Esophagus squamous epithelium (tissue), 5 donors: ENCODE data around the gene PRKCB. TPM values are rescaled to one million over a fixed set of nuclear protein-coding genes. Genes with fewer than 3 reads are reported as not detected.

Experiments used
- DNase-seq: peaks from one replicate; lab custom pipeline; 2025; lab: John Stamatoyannopoulos, UW
- H3K27ac ChIP-seq, 4 donors: fragments of 200-600 bp; sonication (generic); one replicate each; pipeline ENCODE4 v1.5.1; 2016 to 2019; ENCODE audit warnings: mild to moderate bottlenecking in 1 of 4
- H3K27me3 ChIP-seq, 4 donors: fragments of 200-600 bp; sonication (generic); 1 replicate in 3 of 4; 2 replicates in 1 of 4; pipeline versions ENCODE4 v1.5.1 to v1.6.0; 2017 to 2021; ENCODE audit warnings: antibody characterized with exemption in 1 of 4
- H3K36me3 ChIP-seq, 3 donors: fragments of 200-600 bp; sonication (generic); one replicate each; pipeline ENCODE4 v1.5.1; 2016 to 2019
- H3K4me1 ChIP-seq, 3 donors: fragments of 200-600 bp; sonication (generic); one replicate each; pipeline ENCODE4 v1.5.1; 2017 to 2019
- H3K4me3 ChIP-seq, 4 donors: fragments of 200-600 bp; sonication (generic); 1 replicate in 3 of 4; 2 replicates in 1 of 4; pipeline ENCODE4 v1.5.1; 2016 to 2019; ENCODE audit warnings: mild to moderate bottlenecking in 2 of 4, moderate library complexity in 1 of 4
- H3K9me3 ChIP-seq, 3 donors: fragments of 200-600 bp; sonication (generic); one replicate each; pipeline ENCODE4 v1.5.1; 2016 to 2019
- POLR2A ChIP-seq, 4 donors: fragments of 450-650 bp; IDR thresholded peaks; one replicate each; pipeline ENCODE4 v1.6.1; 2017; ENCODE audit warnings: antibody characterized with exemption in 4 of 4, mild to moderate bottlenecking in 4 of 4, moderate library complexity in 3 of 4
- WGBS, 2 donors: methylation state at CpG; one replicate each; pipeline ENCODE4 v1.1.5; 2018; 5-methylcytosine and 5-hydroxymethylcytosine counted together
- intact Hi-C: fragments of 100-400 bp; cut with DNase I; formaldehyde crosslinking; loops from one replicate; pipeline ENCODE4 v1.15.0; 2022
- total RNA-seq, 4 donors: library from RNA; depleted of rRNA; stranded (reverse); fragments of >200 nt; gene quantifications; one replicate each; pipeline ENCODE4 v1.1.0, GENCODE V29; 2016
- TF ChIP-seq, protein P1 (sequence below), 6 experiments: fragments of 450-650 bp in 4 of 6; fragments of 200-600 bp in 2 of 6; sonication (generic) in 2 of 6; IDR thresholded peaks; one replicate each; pipeline ENCODE4 v1.5.1; 2016 to 2019; ENCODE audit warnings: antibody characterized with exemption in 6 of 6, mild to moderate bottlenecking in 4 of 6, moderate library complexity in 4 of 6
- donor health status: DM: yes; HTN: yes; CAD: no.

PRKCB gene
- total RNA-seq, 4 donors from 2014 or later = 0.38 to 4.0 (median 1.7) TPM

DNA sequence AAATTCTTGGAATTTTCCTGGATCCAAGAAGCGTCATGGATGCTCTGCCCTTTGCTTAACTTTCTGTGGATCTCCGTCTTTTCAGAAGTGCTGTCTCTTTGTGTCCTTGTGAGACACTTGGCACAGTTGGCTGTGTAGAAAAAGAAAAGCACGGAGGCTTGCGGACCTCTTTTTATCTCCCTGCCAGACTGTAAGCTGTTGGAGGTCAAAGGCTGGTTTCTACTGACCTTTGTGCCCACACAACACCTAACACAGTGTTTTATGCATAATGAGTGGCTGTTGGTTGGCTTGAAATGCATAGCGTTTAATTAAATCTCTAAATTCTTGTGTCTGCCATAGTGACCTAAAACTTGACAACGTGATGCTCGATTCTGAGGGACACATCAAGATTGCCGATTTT lies 344.7 kb downstream of the PRKCB start:
- Histone ChIP-seq H3K4me1 (no peaks in the 10 kb centered on the region), H3K4me3 (no peak overlapping the region), H3K36me3 (no peaks in the 10 kb centered on the region), H3K9me3 (no peaks in the 10 kb centered on the region), H3K27me3 (no peaks in the 10 kb centered on the region), H3K27ac (no peak overlapping the region)
- intact Hi-C loops = no loop called here
- DNase-seq = no peak
- TF ChIP-seq POLR2A (IDR thresholded peaks at IDR 0.05) = no peak
- TF ChIP-seq, protein P1, sequence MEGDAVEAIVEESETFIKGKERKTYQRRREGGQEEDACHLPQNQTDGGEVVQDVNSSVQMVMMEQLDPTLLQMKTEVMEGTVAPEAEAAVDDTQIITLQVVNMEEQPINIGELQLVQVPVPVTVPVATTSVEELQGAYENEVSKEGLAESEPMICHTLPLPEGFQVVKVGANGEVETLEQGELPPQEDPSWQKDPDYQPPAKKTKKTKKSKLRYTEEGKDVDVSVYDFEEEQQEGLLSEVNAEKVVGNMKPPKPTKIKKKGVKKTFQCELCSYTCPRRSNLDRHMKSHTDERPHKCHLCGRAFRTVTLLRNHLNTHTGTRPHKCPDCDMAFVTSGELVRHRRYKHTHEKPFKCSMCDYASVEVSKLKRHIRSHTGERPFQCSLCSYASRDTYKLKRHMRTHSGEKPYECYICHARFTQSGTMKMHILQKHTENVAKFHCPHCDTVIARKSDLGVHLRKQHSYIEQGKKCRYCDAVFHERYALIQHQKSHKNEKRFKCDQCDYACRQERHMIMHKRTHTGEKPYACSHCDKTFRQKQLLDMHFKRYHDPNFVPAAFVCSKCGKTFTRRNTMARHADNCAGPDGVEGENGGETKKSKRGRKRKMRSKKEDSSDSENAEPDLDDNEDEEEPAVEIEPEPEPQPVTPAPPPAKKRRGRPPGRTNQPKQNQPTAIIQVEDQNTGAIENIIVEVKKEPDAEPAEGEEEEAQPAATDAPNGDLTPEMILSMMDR (IDR thresholded peaks at IDR 0.05) = no peak
- WGBS, 2 donors = 86 to 94% methylated on average over 7 to 8 of the region's 8 CpGs

DNA sequence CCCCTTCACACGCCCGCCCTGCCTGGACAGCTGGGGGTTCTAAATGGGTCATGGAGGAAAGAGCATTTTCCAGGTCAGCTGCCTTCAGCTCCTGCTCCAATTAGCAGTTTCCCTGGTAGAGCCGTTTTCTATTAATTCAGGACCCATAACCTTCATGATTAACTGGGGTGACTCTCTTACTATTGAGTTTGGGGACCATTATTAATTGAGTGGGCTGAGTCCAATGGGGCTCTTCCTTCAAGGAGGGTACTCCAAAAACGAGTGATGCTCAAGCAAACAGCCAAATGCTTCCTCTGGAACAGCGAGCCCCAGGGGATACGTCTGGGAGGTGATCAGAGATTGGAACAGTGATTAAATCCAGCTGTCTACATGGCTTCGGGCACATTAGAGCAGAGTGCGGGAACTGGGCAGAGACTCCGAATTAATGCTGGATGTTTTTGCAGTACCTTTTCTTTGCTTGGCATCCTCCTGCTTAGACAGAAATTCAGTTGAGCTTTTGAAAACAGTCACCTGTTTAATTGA lies 352.3 kb downstream of the PRKCB start:
- DNase-seq = no peak
- Histone ChIP-seq H3K27ac (no peak overlapping the region), H3K36me3 (no peaks in the 10 kb centered on the region), H3K4me1 (no peaks in the 10 kb centered on the region), H3K4me3 (no peak overlapping the region), H3K9me3 (no peaks in the 10 kb centered on the region), H3K27me3 (no peaks in the 10 kb centered on the region)
- TF ChIP-seq POLR2A (IDR thresholded peaks at IDR 0.05) = no peak
- TF ChIP-seq, protein P1 (IDR thresholded peaks at IDR 0.05) = no peak
- intact Hi-C loops = no loop called here
- WGBS, 2 donors = 61 to 64% methylated on average over 8 to 9 of the region's 9 CpGs

DNA sequence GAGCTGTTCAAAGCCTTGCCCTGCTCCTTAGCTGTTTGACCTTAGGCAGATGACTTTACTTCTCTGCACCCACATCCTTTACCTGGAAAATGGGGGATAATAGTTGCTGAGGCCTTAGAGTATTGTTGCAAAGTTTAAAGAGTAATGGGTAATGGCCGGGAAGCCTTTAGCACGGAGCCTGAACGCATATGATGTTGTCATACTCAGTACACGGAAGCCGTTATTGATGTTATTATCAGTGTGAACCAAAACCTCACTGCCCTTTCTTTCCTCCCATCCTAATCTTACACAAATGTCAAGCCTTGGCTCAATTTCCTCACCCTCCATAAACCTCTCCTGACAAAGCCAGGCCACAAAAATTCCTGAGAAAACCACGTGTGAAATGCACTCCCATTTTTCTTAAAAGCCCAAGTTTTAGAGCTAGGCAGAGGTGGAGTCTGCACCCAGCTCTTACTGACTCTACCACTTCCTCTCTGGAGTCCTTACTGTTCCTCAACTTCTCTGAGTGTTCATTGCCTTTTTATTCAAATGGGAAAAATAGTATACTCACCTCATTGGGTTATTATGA lies 353.1 kb downstream of the PRKCB start:
- no peak overlapping the region for H3K27ac ChIP-seq
- H3K4me1 ChIP-seq = no peaks in the 10 kb centered on the region
- H3K27me3 ChIP-seq = no peaks in the 10 kb centered on the region
- 70 to 85% methylated on average over 6 of the region's 6 CpGs for WGBS, 2 donors
- no peaks in the 10 kb centered on the region for H3K36me3 ChIP-seq
- no peaks in the 10 kb centered on the region for H3K9me3 ChIP-seq
- no peak overlapping the region for H3K4me3 ChIP-seq
- intact Hi-C loops = no loop called here
- DNase-seq = no peak
- TF ChIP-seq, protein P1 (IDR thresholded peaks at IDR 0.05) = no peak
- TF ChIP-seq POLR2A (IDR thresholded peaks at IDR 0.05) = no peak

DNA sequence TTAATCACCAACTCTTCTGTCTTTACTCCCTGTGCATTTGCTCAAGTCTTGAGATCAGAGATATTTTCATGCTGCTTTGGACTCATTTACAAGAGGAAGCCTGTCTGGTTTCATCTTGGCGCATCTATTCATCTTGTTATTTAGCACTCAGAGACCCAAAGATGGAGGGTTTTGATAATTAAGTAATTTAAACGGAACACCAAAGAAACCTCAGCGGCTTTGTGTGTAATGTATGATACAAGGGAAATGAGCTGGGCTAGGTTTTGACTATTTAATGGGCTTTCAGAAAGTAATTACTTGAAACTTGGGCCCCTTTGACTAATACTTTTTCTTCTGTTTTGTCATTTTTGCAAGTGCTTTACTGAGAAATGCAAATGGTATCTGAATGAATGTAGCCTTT lies 354.2 kb downstream of the PRKCB start:
- no peak for TF ChIP-seq POLR2A (IDR thresholded peaks at IDR 0.05)
- TF ChIP-seq, protein P1 (IDR thresholded peaks at IDR 0.05) = no peak
- intact Hi-C loops = no loop called here
- 66 to 71% methylated on average over 3 of the region's 3 CpGs for WGBS, 2 donors

DNA sequence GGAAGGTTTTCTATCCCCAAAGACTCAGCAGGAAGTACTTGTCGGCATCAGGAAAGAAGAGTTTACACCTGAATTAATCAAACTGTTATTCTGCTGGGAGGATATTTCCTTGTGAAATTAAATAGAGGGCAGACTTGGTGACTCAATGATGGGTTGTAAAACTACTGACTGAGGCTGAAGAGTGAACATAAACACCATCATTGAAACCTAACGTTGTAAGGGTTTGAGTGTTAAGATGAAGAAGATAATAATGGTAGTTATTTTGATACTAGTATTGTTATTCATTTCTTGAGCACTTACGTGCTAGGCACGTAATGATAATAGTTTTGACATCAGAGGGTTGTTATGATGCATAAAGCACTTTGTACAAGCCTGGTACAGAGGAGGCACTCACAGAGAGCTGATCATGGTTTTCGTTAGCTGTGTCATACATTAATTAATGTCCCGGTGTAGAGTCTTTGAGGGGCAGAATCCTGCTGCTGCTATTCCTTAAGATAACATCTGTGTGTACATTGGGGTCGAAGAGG lies 356.2 kb downstream of the PRKCB start:
- Histone ChIP-seq H3K27me3 (no peaks in the 10 kb centered on the region), H3K4me1 (no peaks in the 10 kb centered on the region), H3K4me3 (no peak overlapping the region), H3K9me3 (no peaks in the 10 kb centered on the region), H3K36me3 (no peaks in the 10 kb centered on the region), H3K27ac (no peak overlapping the region)
- DNase-seq = no peak
- intact Hi-C loops = no loop called here
- WGBS, 2 donors = 55 to 69% methylated on average over 7 of the region's 7 CpGs
- TF ChIP-seq POLR2A (IDR thresholded peaks at IDR 0.05) = no peak
- TF ChIP-seq, protein P1 (IDR thresholded peaks at IDR 0.05) = no peak

More for the DNA sequence above, 354.2 kb downstream of the PRKCB start:
- no peaks in the 10 kb centered on the region for H3K36me3 ChIP-seq
- H3K4me1 ChIP-seq = no peaks in the 10 kb centered on the region
- H3K27me3 ChIP-seq = no peaks in the 10 kb centered on the region
- DNase-seq = no peak
- H3K4me3 ChIP-seq = no peak overlapping the region
- no peak overlapping the region for H3K27ac ChIP-seq
- no peaks in the 10 kb centered on the region for H3K9me3 ChIP-seq
